Spleen (tissue), 7 donors: ENCODE measurements around the gene STK24.

Source experiments
- POLR2A ChIP-seq, 3 donors: fragments of 450-650 bp; IDR thresholded peaks; one replicate each; pipeline ENCODE4 v1.5.1; 2017; ENCODE audit warnings: antibody characterized with exemption in 3 of 3, mild to moderate bottlenecking in 1 of 3
- TF ChIP-seq, protein P1 (sequence below), 11 experiments: fragments of 200-600 bp in 7 of 11; fragments of 450-650 bp in 4 of 11; sonication (generic) in 4 of 11; IDR thresholded peaks in 8 of 11; conservative IDR thresholded peaks in 3 of 11; 1 replicate in 7 of 11; 2 replicates in 4 of 11; pipeline versions ENCODE4 v1.4.0 to v1.8.0; 2016 to 2021; ENCODE audit warnings: antibody characterized with exemption in 11 of 11, inconsistent platforms in 4 of 11, mild to moderate bottlenecking in 1 of 11
- donor health status: DM: no; HTN: no; CAD: no; lungs with moderate emphysema.
- donor health status: DM: no; HTN: no; CAD: no.
- donor health status: DM: no; HTN: no; CAD: no.

DNA sequence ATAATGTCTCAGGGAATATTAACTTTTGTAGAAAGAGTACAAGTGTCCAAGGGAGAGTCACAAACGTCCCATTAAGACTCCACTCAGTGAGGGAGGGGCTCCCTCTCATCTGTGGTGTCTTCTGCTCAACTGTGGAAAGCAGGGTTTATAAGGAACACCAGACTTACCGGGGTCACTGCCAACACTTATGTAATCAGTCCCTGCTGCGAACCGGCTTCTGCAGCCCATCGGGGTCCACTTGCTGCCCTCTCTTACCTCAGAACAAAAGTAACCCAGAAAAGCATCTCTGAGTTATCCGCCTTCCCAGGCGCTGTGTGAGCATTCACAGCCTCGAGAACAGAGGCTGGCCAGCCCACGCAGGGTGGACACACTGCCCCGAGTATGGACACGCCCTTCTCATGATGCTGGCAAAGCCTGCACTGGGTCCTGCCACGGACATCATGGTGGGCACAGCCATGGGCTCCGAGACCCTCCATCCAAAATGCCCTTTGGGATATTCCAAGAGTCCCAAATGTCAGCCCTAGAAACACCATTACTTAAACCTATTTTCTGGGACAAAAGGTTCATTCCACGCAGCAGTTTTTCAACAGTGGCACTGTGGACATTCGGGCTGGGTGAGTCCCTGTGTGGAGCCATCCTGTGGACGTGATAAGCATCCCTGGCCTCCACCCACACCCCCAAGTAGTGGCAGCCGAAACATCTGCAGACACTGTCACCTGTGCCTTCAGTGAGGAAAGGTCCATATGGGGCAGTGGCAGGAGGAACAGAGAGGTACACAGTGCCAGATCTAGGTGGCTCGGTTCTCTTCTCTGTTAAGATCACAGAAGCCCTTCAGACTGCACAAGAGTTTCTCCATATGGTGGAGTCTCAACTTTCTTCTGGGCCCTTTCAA, 63.9 kb downstream of the STK24 start:
- TF ChIP-seq, protein P1, sequence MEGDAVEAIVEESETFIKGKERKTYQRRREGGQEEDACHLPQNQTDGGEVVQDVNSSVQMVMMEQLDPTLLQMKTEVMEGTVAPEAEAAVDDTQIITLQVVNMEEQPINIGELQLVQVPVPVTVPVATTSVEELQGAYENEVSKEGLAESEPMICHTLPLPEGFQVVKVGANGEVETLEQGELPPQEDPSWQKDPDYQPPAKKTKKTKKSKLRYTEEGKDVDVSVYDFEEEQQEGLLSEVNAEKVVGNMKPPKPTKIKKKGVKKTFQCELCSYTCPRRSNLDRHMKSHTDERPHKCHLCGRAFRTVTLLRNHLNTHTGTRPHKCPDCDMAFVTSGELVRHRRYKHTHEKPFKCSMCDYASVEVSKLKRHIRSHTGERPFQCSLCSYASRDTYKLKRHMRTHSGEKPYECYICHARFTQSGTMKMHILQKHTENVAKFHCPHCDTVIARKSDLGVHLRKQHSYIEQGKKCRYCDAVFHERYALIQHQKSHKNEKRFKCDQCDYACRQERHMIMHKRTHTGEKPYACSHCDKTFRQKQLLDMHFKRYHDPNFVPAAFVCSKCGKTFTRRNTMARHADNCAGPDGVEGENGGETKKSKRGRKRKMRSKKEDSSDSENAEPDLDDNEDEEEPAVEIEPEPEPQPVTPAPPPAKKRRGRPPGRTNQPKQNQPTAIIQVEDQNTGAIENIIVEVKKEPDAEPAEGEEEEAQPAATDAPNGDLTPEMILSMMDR (IDR thresholded peaks at IDR 0.05 in 8 of 11, conservative IDR thresholded peaks at IDR 0.05 in 3 of 11), result no peak
- no peak for TF ChIP-seq POLR2A (IDR thresholded peaks at IDR 0.05)
